HG03571 (cell line): ENCODE results near the gene PYCR2.
A peak's percentile ranks its signal among the peaks of the same experiment; 100 is the strongest.
"Not testable (repeated sequence)": the region's sequence is repeated elsewhere in the genome, so short reads cannot be mapped to it uniquely, and the experiment has no call there.

ENCODE experiments used
- ATAC-seq: cut with Tn5 transposase; IDR thresholded peaks from one replicate; pipeline ENCODE4 v1.9.1; 2021; ENCODE audit not compliant: unreplicated experiment

The PYCR2 gene

DNA sequence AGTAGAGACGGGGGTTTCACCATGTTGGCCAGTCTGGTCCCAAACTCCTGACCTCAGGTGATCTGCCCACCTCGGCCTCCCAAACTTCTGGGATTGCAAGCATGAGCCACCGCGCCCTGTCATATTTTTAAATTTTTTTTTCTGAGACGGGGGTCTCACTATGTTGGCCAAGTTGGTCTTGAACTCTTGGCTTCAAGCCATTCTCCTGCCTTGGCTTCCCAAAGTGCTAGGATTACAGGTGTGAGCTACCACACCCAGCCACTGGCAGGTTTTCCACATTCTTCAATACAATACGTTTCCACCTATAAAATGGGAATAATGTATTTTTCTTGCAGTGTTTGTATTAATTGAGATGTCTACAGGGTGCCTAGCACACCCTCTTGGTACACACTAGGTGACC is 31.7 kb downstream of the PYCR2 start:
- ATAC-seq: no peak

DNA sequence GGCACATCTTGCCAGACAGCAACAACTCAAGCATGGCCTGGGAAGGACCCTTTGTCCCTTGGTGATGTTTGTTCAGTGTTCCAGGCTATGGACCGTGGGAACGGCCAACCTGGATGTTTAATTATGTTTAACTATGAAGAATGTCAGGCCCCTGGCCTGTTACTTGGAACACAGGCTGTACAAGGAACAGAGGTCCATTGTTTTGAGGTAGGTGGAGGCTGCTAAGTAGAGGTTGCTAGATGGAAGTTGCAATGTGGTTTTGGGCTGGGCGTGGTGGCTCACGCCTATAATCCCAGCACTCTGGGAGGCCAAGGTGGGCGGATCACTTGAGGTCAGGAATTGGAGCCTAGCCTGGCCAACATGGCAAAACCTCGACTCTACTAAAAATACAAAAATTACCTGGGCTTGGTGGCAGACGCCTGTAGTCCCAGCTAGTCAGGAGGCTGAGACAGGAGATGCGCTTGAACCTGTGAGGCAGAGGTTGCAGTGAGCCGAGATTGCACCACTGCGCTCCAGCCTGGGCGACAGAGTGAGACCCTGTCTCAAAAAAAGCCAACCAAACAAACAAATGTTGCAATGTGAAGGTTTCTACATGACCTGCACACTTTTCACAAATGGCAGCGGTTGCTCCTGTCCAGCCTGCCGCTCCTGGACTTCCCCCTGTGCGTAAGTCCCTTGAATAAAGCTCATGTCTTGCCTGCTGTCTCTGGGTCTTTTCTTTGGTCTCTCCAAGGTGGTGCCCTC is 32.6 kb downstream of the PYCR2 start:
- ATAC-seq: no peak

DNA sequence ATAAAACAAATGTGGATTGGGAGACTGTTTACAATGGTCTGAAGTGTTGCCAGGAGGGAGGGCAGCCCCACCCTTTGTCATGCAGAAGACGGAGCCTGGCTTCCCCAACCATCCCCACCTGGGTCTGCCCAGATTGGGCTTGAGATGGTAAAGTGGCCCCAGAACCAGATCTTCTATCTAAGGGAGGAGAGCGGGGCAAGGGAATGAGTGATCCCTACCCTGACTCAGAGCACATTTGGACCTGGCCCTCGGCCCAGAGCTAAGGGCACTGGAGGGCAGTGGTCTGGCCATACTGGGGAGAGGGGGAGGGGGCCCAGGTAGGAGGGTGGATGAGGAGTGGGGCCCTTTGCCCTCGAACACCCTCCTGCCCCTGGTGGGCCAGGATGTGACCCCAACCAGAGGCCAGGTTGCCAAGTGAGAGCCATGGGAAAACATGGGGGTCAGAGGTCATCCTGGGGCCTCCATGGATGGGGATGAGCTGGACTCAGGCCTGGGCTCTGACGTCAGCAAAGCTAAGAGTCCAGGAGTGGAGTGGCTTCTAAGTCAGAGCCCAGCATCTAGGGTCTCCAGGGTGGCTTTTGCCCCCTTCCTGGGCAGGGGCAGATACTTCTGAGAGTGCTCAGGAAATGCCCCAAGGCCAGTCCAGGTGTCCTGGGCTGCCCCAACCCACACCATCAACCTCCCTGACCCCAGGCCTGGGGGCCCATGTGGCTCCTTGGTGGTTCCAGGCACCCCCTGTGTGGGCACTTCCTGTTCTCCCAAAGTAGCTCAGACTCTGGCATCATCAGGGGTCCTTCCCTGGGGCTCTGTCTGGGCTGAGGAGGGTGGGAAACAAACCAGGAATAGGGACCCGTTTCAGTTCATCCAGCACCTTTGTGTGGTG is 33.5 kb downstream of the PYCR2 start:
- no peak for ATAC-seq

DNA sequence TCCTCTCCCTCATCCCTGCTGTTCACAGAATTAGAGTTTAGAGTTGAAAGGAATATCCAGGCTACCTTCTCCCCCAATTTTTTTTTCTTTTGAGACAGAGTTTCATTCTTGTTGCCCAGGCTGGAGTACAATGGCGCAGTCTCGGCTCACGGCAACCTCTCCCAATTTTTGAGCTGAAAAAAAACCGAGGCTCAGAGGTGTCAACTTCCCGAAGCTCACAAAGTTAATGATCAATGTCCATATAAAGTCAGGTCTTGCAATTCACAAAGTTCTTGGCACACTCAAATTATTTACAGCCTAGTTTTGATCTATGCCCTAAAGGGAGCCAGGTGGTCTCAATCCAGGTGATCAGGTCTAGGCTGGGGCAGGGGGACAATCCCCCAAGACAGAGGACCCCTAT is 34.3 kb downstream of the PYCR2 start:
- no peak for ATAC-seq

DNA sequence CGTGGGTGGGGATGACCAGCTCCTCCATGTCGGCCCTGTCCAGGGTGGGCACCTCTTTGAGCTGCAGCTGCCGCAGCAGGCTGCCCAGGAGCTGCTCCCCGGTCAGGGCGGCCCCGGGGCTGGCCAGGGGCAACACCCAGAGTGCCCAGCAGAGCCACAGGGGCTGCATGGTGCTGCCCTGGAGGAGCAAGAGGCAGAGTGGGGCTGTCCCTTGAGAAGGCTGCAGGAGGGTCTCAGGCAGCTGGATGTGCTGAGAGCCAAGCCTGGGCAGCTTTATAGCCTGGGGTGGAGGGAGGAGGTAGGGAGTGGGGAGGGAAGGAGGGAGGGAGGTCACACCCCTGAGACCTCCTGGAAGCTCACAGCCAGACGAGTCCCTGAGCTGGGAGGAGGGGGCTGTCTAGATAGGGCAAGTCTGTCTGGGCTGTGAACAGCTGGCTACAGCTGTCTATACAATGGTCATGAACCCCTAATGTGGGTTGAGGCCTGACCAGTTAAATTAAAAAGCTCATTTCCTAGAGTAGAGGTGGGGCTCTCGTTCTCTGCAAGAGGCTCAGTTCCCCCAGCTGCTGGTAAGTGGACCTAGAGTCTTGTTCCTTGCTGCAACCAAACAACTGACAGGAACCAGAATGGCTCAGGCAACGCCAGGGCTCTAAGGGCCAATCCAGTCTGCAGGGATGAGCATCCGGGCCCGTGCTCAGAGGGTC is 35.0 kb downstream of the PYCR2 start, which contains the start of gene LEFTY1:
TSS of gene LEFTY1 (minus strand) at position 249 of the 704 bp plus-strand sequence. CDS start at position 169, 80 bp downstream.
- no peak for ATAC-seq

DNA sequence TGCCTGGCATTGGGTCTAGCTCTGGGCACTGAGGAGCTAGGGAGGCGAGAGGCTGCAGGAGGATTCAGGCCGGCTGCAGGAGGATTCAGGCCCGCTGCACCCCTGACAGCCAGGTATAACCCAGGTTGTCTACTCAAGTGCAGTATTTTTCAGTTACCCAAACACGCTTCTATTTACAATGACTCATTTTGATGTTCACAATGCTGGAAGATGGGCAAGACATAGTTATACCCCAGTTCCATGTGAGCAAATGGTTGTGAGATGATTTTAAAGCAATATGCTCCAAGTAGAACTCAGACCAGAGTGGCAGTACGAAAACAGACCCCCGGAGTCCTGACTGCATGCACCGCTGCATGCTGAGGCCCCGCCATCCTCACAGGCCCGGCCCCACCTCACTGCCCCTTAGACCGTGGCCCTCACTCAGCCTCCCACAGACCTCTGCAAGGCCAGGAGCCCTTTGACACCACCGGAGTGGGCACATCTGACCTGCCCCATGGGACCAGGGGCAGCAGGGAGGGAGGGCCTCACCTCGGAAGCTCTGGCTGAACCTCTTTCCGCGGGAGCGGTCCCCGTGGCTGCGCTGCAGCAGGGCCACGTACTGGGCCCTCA is 35.7 kb downstream of the PYCR2 start:
- ATAC-seq: no peak

DNA sequence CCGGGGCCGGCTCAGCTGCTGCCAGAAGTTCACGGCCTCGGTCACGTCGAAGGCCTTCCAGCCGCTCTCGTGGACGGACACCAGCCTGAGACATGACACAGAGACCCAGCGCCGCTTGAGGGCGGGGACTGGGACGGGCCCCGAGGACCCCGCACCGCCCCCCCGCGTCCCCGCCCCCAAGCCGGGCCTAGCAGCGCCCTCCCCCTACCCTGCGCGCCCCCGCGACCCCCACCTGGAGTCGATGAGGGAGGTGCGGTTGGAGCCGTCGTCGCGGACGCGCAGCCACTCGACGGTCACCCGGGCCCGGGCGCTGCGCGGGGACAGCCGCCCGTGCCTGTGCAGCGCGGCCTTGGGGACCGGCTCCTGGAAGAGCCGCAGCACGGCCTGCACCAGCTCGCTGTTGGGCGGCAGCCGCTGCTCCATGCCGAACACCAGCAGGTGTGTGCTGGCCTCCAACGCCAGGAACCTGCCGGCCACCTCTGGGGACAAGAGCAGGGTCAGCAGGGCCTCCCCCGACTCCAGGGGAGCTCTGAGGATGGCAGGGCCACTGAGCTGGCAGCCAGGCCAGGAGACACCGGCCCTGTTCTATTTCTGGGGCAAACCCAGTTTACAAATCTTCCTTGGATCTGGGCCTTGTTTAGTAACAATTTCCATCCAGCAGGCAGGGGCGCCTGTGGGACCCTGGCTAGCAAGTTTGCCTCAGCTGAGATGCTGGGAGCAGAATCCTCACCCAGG is 36.3 kb downstream of the PYCR2 start:
- not testable (repeated sequence) for ATAC-seq

DNA sequence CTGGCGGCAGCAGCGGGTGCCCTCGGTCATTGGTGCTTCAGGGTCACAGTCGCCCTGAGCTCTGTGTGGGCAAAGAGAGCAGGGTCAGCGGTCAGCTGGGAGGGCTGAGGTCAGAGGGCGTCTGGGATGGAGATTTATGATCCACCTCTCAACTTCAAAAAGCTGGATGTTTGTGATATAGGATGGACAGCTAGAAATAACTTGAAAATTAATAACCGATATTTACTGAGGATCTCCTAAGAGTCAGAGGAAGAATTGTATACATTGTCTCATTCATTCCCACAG is 37.1 kb downstream of the PYCR2 start:
- ATAC-seq: no peak

DNA sequence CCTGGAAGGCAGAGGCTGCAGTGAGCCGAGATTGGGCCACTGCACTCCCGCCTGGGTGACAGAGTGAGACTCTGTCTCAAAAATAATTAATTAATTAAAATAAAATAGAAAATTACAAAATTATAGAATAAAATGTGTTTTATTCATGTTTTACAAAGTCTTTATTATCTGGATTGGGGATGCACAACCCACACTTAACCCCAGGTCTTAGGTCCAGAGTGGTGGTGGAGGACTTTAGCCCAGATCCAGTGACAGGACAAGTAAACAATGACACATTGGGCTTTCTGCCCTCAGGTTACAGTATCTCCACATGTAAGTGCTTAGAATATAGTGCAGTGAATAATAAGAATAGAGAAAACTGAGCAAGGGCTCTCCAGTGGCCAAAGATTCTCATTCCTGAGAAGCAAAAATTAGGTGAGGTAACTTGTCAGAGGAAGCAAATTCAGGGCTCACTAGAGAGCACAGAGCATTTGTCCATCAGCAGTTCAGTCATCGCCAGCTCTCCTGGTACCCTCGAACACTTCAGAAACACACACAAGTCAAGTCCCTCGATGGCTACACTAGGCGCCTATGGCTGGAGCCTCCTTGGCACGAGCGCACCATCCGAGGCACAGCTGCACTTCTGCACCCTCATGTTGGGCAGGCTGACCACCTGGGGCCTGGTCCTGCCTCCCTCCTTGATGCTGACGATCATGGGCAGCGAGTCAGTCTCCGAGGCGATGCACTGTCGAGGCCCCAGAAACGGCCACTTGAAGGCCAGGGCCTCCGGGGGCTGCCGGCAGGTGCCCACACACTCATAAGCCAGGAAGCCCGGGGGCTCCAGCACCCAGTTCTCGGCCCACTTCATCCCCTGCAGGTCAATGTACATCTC is 37.7 kb downstream of the PYCR2 start:
- no peak for ATAC-seq

DNA sequence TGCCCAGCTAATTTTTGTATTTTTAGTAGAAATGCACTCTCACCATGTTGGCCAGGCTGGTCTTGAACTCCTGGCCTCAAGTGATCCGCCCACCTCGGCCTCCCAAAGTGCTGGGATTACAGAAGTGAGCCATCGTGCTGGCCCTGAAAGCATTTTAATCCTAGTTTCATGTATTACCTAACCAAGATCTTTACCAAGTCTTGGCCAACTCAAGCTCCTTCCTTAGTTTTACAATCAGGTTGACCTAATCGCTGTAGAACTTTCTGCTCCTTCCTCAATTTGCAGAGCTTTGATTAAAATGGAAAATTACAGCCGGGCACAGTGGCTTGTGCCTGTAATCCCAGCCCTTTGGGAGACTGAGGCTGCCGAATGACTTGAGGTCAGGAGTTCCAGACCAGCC is 38.7 kb downstream of the PYCR2 start:
- no peak for ATAC-seq

DNA sequence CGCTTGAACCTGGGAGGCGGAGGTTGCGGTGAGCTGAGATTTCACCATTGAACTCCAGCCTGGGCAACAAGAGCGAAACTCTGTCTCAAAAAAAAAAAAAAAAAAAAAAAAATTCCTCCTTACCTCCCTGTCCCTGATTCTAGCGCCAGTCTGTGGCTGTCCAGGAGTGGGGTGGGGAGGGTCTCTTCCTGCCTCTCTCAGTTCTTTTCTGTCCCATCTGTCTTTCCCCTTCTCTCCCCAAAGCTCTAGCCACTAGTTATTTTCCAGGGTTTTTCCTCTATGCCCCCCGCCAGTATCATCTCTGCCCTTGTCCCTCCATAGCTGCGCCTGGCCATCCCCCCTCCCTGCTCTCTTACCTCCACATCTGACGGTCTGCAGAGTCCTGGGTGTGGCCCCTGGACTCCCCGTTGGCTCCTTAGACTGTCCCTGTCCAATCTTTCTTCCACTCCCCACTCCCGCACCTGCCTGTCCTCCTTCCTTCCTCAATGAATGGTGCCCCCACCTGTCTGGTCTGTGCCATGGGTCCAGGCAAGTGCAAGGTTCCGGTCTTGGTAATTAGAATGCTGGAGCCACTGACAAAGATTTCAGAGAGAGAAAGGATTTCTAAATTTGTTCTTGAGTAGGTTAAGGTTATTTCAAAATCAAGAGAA is 40.3 kb downstream of the PYCR2 start:
- no peak for ATAC-seq

DNA sequence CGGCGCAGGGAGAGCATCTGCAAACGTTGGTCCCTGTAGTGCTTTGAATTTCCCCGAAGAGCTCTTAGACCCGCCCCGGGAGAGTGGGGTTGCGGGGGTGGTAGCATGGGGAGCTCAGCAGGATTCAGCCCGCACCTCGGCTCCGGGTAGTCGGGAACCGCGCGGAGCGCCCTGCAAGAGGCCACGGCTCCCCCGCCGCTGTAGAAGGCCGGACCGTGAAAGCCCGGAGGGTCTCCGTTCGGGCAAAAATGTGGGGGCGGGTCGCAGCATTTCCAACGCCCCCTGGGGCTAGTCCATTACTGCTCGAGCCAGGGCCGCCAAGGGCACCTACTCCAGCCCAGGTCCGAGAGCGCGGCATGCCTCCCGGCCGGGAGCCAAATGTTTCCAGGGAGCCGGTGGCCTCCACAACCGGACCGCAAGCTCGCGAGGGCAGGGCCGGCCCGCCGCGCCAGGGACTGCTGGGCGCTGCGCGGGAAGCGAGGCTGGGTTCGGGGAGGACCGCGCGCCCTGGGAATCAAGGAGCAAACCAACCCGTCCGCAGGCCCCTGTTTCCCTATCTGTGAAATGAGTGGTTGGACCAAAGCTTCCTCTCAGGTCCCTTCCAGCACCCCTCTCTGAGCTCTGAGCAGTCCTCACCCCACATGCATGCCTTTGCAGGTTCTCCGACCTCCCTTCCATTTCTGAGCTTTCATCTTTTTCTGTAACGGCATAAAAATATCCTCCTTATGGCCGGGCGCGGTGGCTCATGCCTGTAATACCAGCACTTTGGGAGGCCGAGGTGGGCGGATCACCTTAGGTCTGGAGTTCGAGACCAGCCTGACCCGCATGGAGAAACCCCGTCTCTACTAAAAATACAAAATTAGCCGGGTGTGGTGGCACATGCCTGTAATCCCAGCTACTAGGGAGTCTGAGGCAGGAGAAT is 41.1 kb downstream of the PYCR2 start:
- peak; percentile 29 for ATAC-seq

DNA sequence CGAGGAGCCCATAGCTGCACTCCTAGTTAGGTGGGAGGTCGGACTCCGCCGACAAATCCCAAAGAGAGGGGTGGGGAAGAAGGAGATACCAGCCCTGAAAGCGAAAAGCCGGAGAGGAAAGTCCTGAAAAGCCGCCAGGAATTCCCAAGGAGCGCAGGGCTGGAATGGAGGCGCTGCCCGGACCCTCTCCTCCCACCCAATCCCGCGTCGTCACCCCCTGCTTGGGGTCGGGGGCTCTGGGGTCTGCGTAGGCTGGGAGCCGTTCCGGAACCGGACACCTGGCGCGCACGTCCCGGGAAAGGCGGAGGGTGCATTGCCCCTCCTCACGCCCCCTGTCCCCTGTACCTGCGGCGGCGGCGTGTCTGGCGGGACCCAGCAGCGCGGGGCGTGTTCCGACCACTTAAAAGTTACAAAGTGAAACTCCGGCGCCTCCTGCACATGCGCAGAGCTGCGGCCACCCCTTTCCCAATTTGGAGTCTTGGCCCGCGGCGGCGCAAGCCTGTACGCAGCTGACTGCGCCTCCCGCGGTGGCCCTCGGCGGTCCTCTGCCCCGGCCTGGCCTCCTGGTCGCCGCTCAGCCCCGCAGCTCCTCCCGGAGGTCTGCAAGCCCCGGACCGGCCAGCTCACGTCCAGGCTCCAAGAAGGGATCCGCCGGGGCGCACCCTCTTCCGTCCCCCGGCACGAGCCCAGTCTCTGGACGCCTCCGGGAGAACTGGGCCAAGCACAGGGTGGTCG is 41.9 kb downstream of the PYCR2 start, which contains the start of gene TMEM63A:
TSS of gene TMEM63A (minus strand) at position 422 of the 735 bp plus-strand sequence. CDS start 4,800 bp downstream, outside the sequence.
- ATAC-seq: peak; percentile 59

DNA sequence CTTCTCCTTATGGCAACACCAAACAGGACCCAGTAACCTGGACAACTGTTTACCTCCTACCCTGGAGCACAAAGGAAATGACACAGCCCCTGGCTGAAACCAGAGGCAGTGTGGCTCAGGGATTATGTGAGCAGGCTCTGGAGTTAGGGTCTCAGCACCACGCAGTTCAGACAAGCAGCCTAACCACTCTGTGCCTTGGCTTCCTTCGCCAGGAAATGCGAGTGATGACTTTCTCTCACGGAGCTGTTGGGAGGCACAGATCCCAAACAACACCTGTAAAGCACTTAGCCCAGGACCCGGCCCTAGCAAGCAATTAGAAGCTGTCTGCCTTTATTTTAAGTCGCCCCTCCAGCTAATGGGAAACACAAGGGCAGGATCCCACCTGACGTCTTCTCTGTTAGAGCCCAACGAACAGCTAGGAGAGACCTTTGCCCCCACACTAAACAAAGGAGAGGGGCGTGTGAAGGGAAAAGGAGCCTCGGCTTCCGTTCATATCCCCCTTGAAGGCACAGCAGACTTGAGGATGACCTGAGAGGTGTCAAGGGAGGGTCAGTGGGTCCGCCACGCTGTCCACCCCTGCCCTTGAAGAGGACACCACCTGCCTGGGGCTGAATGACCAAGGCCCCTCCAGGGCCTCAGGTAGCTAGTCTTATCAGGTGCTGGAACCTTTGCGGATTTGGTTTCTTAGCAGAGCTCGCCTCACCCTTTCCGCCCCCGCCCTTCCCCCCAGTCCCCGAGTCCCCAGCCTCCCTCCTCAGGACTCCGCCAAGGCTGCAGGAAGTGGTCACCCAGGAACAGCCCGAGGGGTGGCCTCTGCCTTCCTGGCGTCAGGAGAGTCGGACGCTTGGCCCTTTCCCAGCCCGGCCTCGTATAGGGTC is 42.7 kb downstream of the PYCR2 start:
- ATAC-seq: no peak

DNA sequence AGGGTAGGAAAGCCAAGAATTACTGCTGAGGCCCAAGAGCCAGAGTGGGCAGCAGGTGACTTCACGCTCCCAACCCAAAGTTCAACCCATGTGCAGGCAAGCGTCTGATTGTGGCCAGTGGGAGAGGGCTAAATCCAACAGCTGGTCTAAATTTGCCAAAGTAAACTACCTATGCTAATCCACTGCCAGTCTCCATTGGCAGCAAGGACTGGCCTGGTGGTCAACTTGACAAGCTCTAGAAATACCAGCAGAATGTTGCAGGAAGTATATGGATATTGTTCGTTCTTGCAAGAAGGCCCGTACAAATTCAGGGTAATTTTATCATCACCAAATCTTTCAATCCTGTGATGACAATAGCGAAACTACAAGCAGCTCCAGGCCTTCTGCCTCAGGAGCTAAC is 43.4 kb downstream of the PYCR2 start:
- no peak for ATAC-seq

DNA sequence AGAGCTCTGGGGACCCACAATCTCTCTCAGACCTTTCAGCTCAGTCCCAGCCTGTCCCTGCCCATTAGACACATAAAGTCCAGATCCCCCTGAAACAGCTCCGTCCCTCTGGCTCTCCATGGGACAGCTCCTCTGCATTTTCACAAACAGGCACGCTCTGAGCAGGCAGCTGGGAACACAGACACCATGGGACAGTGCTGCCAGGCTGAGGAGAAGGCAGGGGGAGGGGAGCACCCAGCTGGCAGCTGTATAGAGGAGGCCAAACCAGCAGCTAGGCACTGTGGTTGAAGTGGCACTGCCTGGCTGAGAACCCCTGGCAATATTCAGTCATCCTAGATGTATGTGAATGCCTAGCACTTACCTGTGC is 43.8 kb downstream of the PYCR2 start:
- no peak for ATAC-seq
